Activated T-helper 2 cell treated with anti-CD3 and anti-CD28 coated beads, Interferon-gamma antibody, Interleukin-2, Interleukin-4, amounts not matched to agents 10 μg/mL and 5 μg/mL and 100 μg/mL, durations not matched to agents 14 hours and 24 hours and 36 hours (primary cell): Measurements from ENCODE around the gene CPM. TPM values are rescaled to one million over a fixed set of nuclear protein-coding genes. Genes with fewer than 3 reads are reported as not detected.
A peak's percentile ranks its signal among the peaks of the same experiment; 100 is the strongest.

Experiments used
- DNase-seq: peaks from one replicate; pipeline ENCODE4 v3.0.0; 2021; ENCODE audit warnings: low spot score
- H3K27ac Mint-ChIP-seq: one replicate; pipeline ENCODE4 v1.8.0; 2021; ENCODE audit warnings: mixed read lengths
- H3K27me3 Mint-ChIP-seq: one replicate; pipeline ENCODE4 v1.8.0; 2021; ENCODE audit warnings: low read depth, mixed read lengths
- H3K36me3 Mint-ChIP-seq: one replicate; pipeline ENCODE4 v1.8.0; 2021; ENCODE audit warnings: low read depth, mixed read lengths
- H3K4me1 Mint-ChIP-seq: one replicate; pipeline ENCODE4 v1.8.0; 2021; ENCODE audit warnings: low read depth, mixed read lengths
- H3K4me3 Mint-ChIP-seq: one replicate; pipeline ENCODE4 v1.8.0; 2021; ENCODE audit warnings: low read depth, mild to moderate bottlenecking, moderate library complexity, mixed read lengths
- H3K9me3 Mint-ChIP-seq: one replicate; pipeline ENCODE4 v1.8.0; 2021; ENCODE audit warnings: mixed read lengths
- intact Hi-C: fragments of 100-400 bp; cut with micrococcal nuclease; formaldehyde crosslinking; loops from one replicate; pipeline ENCODE4 v1.15.1; 2023
- total RNA-seq: library from RNA; stranded (reverse); gene quantifications from 2 replicates; pipeline ENCODE4 v1.2.3, GENCODE V29; 2022

CPM gene
- total RNA-seq, 1 donor from 2014 or later = 48.1 TPM

- Mint-ChIP-seq H3K9me3 (peaks cover 9% of the 10 kb centered on the region), H3K27ac (no peak overlapping the region), H3K27me3 (no peaks in the 10 kb centered on the region), H3K4me3 (no peak overlapping the region), H3K4me1 (peaks cover 17% of the 10 kb centered on the region), H3K36me3 (peaks cover 74% of the 10 kb centered on the region)
- intact Hi-C loops = no loop called here
- DNase-seq = no peak
Measured at GRCh38 chr12:68880660-68881325, 52.2 kb downstream of the CPM start.

GRCh38 chr12:68878846-68879245, 54.1 kb downstream of the CPM start:
- Mint-ChIP-seq H3K36me3 (peaks cover 65% of the 10 kb centered on the region), H3K4me3 (no peak overlapping the region), H3K4me1 (peaks cover 14% of the 10 kb centered on the region), H3K27ac (no peak overlapping the region), H3K9me3 (peaks cover 9% of the 10 kb centered on the region), H3K27me3 (no peaks in the 10 kb centered on the region)
- DNase-seq = no peak
- intact Hi-C loops = no loop called here

- DNase-seq = no peak
- Mint-ChIP-seq H3K4me1 (peaks cover 12% of the 10 kb centered on the region), H3K36me3 (peaks cover 61% of the 10 kb centered on the region), H3K9me3 (peaks cover 9% of the 10 kb centered on the region), H3K27ac (no peak overlapping the region), H3K4me3 (no peak overlapping the region), H3K27me3 (no peaks in the 10 kb centered on the region)
- intact Hi-C loops = no loop called here
Measured at GRCh38 chr12:68878283-68878682, 54.7 kb downstream of the CPM start.

- H3K4me3 Mint-ChIP-seq = no peak overlapping the region
- peaks cover 54% of the 10 kb centered on the region for H3K36me3 Mint-ChIP-seq
- no peak for DNase-seq
- H3K27me3 Mint-ChIP-seq = no peaks in the 10 kb centered on the region
- intact Hi-C loops = no loop called here
- peaks cover 12% of the 10 kb centered on the region for H3K4me1 Mint-ChIP-seq
- H3K9me3 Mint-ChIP-seq = peaks cover 9% of the 10 kb centered on the region
- no peak overlapping the region for H3K27ac Mint-ChIP-seq
Measured at GRCh38 chr12:68877583-68877982, 55.4 kb downstream of the CPM start.

GRCh38 chr12:68876461-68876860, 56.5 kb downstream of the CPM start:
- Mint-ChIP-seq H3K36me3 (peaks cover 55% of the 10 kb centered on the region), H3K4me1 (peaks cover 15% of the 10 kb centered on the region), H3K27me3 (no peaks in the 10 kb centered on the region), H3K9me3 (peaks cover 6% of the 10 kb centered on the region), H3K27ac (peak overlapping the region; percentile 52), H3K4me3 (no peak overlapping the region)
- intact Hi-C loops = no loop called here
- no peak for DNase-seq

GRCh38 chr12:68873316-68873715, 59.7 kb downstream of the CPM start:
- no peak overlapping the region for H3K27ac Mint-ChIP-seq
- intact Hi-C loops = loop anchor here (5.0 kb wide), 1 partner anchor 59 kb away; the partner anchor contains the start of gene CPM
- no peak for DNase-seq
- peaks cover 17% of the 10 kb centered on the region for H3K4me1 Mint-ChIP-seq
- no peaks in the 10 kb centered on the region for H3K9me3 Mint-ChIP-seq
- H3K27me3 Mint-ChIP-seq = no peaks in the 10 kb centered on the region
- H3K36me3 Mint-ChIP-seq = peaks cover 53% of the 10 kb centered on the region
- H3K4me3 Mint-ChIP-seq = no peak overlapping the region

- Mint-ChIP-seq H3K27ac (no peak overlapping the region), H3K4me3 (no peak overlapping the region), H3K9me3 (no peaks in the 10 kb centered on the region), H3K4me1 (peaks cover 13% of the 10 kb centered on the region), H3K36me3 (peaks cover 45% of the 10 kb centered on the region), H3K27me3 (no peaks in the 10 kb centered on the region)
- no peak for DNase-seq
- intact Hi-C loops = loop anchor here (5.0 kb wide), 1 partner anchor 60 kb away; the partner anchor contains the start of gene CPM
Measured at GRCh38 chr12:68871921-68872320, 61.0 kb downstream of the CPM start.

GRCh38 chr12:68871396-68871795, 61.6 kb downstream of the CPM start:
- Mint-ChIP-seq H3K4me1 (peaks cover 10% of the 10 kb centered on the region), H3K27me3 (no peaks in the 10 kb centered on the region), H3K36me3 (peaks cover 42% of the 10 kb centered on the region), H3K9me3 (no peaks in the 10 kb centered on the region), H3K27ac (no peak overlapping the region), H3K4me3 (no peak overlapping the region)
- DNase-seq = no peak
- intact Hi-C loops = loop anchor here (5.0 kb wide), 1 partner anchor 61 kb away; the partner anchor contains the start of gene CPM

- Mint-ChIP-seq H3K9me3 (no peaks in the 10 kb centered on the region), H3K36me3 (peaks cover 45% of the 10 kb centered on the region), H3K4me1 (peaks cover 11% of the 10 kb centered on the region), H3K4me3 (no peak overlapping the region), H3K27ac (no peak overlapping the region), H3K27me3 (no peaks in the 10 kb centered on the region)
- DNase-seq = no peak
- intact Hi-C loops = loop anchor here (5.0 kb wide), 1 partner anchor 62 kb away; the partner anchor contains the start of gene CPM
Measured at GRCh38 chr12:68870443-68870842, 62.5 kb downstream of the CPM start.

GRCh38 chr12:68870011-68870410, 63.0 kb downstream of the CPM start:
- intact Hi-C loops = loop anchor here (5.0 kb wide), 1 partner anchor 62 kb away; the partner anchor contains the start of gene CPM
- Mint-ChIP-seq H3K27me3 (no peaks in the 10 kb centered on the region), H3K36me3 (peaks cover 47% of the 10 kb centered on the region), H3K4me3 (no peak overlapping the region), H3K4me1 (peaks cover 14% of the 10 kb centered on the region), H3K27ac (no peak overlapping the region), H3K9me3 (no peaks in the 10 kb centered on the region)
- DNase-seq = no peak

GRCh38 chr12:68868043-68868790, 64.8 kb downstream of the CPM start:
- H3K36me3 Mint-ChIP-seq = peaks cover 42% of the 10 kb centered on the region
- intact Hi-C loops = loop anchor here (10.0 kb wide), 2 partner anchors 287 to 387 kb away; no protein-coding TSS in a partner anchor

GRCh38 chr12:68867606-68868005, 65.4 kb downstream of the CPM start:
- Mint-ChIP-seq H3K9me3 (no peaks in the 10 kb centered on the region), H3K4me1 (peaks cover 18% of the 10 kb centered on the region), H3K27ac (no peak overlapping the region), H3K36me3 (peaks cover 42% of the 10 kb centered on the region), H3K4me3 (no peak overlapping the region), H3K27me3 (no peaks in the 10 kb centered on the region)
- no peak for DNase-seq
- intact Hi-C loops = loop anchor here (10.0 kb wide), 2 partner anchors 287 to 387 kb away; no protein-coding TSS in a partner anchor

More at GRCh38 chr12:68868043-68868790, 64.8 kb downstream of the CPM start:
- no peaks in the 10 kb centered on the region for H3K9me3 Mint-ChIP-seq
- no peak for DNase-seq
- H3K4me3 Mint-ChIP-seq = no peak overlapping the region
- H3K27ac Mint-ChIP-seq = no peak overlapping the region
- peaks cover 21% of the 10 kb centered on the region for H3K4me1 Mint-ChIP-seq
- H3K27me3 Mint-ChIP-seq = no peaks in the 10 kb centered on the region

GRCh38 chr12:68866950-68867349, 66.0 kb downstream of the CPM start:
- H3K27me3 Mint-ChIP-seq = no peaks in the 10 kb centered on the region
- no peaks in the 10 kb centered on the region for H3K9me3 Mint-ChIP-seq
- intact Hi-C loops = loop anchor here (10.0 kb wide), 2 partner anchors 288 to 388 kb away; no protein-coding TSS in a partner anchor
- H3K4me1 Mint-ChIP-seq = peaks cover 16% of the 10 kb centered on the region
- H3K27ac Mint-ChIP-seq = no peak overlapping the region
- no peak for DNase-seq
- H3K36me3 Mint-ChIP-seq = peaks cover 39% of the 10 kb centered on the region
- no peak overlapping the region for H3K4me3 Mint-ChIP-seq
